HG02610 (cell line): ENCODE data around the gene MEPE.
"Not testable (repeated sequence)": the region's sequence is repeated elsewhere in the genome, so short reads cannot be mapped to it uniquely, and the experiment has no call there.

Experiments used
- ATAC-seq: cut with Tn5 transposase; IDR thresholded peaks from one replicate; pipeline ENCODE4 v1.9.1; 2021; ENCODE audit warnings: mild to moderate bottlenecking, moderate library complexity; ENCODE audit not compliant: unreplicated experiment

MEPE gene

GRCh38 chr4:87881115-87881514 is 48.3 kb downstream of the MEPE start:
- no peak for ATAC-seq

GRCh38 chr4:87882321-87882720 is 49.6 kb downstream of the MEPE start:
- no peak for ATAC-seq

- ATAC-seq: no peak
These were observed 50.1 kb downstream of the MEPE start for GRCh38 chr4:87882861-87883260.

GRCh38 chr4:87884976-87885549 is 52.3 kb downstream of the MEPE start:
- no peak for ATAC-seq

GRCh38 chr4:87886083-87886482 is 53.3 kb downstream of the MEPE start:
- ATAC-seq: no peak

GRCh38 chr4:87890753-87891152 is 58.0 kb downstream of the MEPE start:
- not testable (repeated sequence) for ATAC-seq

GRCh38 chr4:87895964-87896621 is 63.3 kb downstream of the MEPE start:
- ATAC-seq: no peak
